ENCODE results near the gene CABLES2.
A peak's percentile ranks its signal among the peaks of the same experiment; 100 is the strongest.

Gene CABLES2

DNA sequence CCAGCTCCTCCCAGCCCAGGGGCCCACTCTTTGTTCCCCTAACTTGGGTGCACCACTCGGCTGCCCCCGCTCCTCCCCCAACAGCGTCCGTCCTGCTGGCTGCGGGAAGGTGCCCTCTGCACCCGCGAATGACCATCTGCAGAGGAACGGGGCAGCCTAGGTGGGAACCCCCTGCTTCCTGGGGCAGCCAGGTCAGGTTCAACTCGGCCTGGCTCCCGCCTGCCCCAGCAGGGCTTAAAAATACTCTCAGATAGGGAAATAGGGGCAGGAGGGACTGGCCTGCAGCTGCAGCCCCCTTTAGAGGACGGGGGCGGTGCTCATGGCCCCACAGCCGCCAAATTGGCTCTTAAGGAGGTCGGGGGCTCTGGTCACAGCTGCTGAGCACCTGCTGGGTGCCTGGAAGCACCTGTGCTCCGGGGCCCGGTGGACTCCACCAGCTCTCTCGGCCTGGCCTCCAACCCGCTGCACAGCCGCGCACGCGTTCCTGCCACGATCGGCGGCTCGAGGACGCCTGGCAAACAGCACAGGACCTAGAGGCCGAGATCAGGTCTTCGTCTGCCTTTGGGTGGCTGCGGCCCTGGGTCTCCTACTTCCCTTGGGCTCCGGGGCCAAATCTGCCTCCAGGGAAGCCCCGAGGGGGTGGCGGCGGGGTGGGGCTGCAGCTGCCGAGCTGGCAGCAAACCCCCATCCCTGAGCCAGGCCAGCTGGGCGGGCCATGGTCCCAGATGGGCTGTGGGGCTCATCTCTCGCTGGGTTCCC, 39.3 kb downstream of the CABLES2 start:
- H3K4me3 ChIP-seq (replicated peaks; ENCODE audit: low read depth, low read length): no peak overlapping the region
- no peak for DNase-seq (ENCODE audit: low read depth)
- TF ChIP-seq, protein P1, sequence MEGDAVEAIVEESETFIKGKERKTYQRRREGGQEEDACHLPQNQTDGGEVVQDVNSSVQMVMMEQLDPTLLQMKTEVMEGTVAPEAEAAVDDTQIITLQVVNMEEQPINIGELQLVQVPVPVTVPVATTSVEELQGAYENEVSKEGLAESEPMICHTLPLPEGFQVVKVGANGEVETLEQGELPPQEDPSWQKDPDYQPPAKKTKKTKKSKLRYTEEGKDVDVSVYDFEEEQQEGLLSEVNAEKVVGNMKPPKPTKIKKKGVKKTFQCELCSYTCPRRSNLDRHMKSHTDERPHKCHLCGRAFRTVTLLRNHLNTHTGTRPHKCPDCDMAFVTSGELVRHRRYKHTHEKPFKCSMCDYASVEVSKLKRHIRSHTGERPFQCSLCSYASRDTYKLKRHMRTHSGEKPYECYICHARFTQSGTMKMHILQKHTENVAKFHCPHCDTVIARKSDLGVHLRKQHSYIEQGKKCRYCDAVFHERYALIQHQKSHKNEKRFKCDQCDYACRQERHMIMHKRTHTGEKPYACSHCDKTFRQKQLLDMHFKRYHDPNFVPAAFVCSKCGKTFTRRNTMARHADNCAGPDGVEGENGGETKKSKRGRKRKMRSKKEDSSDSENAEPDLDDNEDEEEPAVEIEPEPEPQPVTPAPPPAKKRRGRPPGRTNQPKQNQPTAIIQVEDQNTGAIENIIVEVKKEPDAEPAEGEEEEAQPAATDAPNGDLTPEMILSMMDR (IDR thresholded peaks at IDR 0.05; ENCODE audit: low read length, missing control alignments): no peak

DNA sequence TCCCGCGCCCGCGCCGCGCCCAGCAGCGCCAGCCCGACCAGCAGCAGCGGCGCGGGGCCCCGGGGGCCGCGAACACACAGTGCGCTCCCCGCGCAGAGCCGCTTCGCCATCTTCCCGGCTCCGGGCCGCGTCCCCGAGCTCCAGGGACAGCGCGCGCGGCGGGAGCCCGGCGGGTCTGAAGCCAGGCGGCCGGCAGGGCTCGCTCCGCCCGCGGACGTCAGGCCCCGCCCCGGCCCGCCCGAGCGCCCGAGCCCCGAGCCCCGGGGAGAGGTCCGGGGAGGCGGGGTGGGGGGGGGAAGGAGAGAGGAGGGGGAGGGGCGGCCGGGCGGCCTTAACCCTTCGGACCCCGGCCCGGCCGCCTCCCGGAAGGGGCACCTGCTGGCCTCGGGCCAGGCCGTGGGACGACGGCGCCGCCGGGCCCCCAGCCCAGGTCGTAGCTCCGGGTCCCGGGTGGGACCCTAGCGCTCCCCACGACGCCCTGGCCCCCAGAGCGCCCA, 39.9 kb downstream of the CABLES2 start, which contains the start of gene LAMA5:
TSS of gene LAMA5 (minus strand) at position 177 of the 497 bp plus-strand sequence. CDS start at position 110, 67 bp downstream.
- H3K4me3 ChIP-seq (replicated peaks; ENCODE audit: low read depth, low read length): peak within 1 kb of the TSS; percentile 64
- TF ChIP-seq, protein P1 (IDR thresholded peaks at IDR 0.05; ENCODE audit: low read length, missing control alignments): no peak

DNA sequence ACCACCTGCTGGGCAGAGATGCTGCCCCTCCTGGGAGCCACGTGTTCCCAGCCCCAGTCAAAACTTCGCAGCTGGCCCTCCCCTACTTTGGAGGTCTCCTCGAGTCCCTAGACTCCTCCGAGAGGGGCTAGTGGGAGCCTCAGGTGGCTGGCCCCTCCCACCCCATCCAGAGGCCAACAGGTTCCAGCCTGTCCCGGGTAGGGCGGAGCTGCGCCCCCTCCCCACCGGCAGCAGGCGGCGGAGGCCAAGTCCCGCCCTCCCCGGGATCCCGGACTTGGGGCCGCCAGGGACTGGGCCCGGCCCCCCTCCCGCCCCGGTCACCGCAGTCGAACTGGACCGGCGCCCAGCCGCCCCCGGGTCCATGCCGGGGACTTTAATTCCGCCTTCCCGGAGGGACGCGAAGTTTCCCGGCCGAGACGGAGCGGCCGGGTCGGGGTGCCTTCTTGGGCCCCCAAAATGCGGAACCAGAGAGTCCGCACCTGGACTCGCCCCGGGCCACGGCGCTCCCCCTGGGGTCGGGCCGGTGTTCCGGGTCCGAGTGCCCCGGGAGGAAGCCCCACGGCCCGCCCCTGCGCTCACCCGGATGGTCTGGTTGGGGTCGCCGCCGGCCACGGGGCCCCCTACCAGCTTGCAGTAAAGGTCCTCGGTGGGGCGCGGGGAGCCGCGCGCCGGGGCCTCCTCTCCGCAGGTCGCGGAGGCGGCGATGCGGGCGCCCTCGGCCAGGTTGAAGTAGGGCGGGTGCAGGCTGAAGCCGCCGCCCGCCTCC, 40.5 kb downstream of the CABLES2 start:
- TF ChIP-seq, protein P1 (IDR thresholded peaks at IDR 0.05; ENCODE audit: low read length, missing control alignments): no peak
- DNase-seq (ENCODE audit: low read depth): no peak
- H3K4me3 ChIP-seq (replicated peaks; ENCODE audit: low read depth, low read length): peak overlapping the region; percentile 64

More for the DNA sequence above, 39.9 kb downstream of the CABLES2 start, which contains the start of gene LAMA5:
- no peak for DNase-seq (ENCODE audit: low read depth)

DNA sequence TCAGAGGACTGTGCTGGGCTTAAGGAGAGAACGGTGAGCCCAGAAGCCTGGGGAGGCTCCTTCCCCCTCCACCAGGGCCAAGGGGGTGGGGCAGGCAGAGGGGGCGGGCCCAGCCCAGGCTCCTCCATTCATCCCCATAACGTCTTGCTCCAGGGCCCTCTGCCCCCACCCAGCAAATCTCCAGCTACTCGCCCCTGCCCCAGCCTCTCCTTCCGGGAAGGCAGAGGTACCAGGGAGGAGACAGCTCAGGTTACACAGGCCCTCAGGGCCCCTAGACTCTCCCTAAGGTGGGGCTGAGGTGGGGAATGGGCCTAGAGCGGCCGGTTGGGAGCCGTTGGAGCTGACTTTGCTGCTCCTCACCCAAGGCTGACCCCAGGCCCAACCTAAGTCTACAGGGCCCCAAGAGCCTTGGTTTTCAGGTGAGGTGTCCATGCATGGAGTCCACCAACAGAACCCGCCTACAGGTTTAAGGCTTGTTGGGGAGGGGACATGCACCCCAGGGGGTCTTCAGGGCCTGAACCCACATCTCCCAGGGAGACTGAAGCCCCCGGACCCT, 41.2 kb downstream of the CABLES2 start:
- peak overlapping the region; percentile 64 for H3K4me3 ChIP-seq (replicated peaks; ENCODE audit: low read depth, low read length)
- no peak for DNase-seq (ENCODE audit: low read depth)
- TF ChIP-seq, protein P1 (IDR thresholded peaks at IDR 0.05; ENCODE audit: low read length, missing control alignments): no peak

DNA sequence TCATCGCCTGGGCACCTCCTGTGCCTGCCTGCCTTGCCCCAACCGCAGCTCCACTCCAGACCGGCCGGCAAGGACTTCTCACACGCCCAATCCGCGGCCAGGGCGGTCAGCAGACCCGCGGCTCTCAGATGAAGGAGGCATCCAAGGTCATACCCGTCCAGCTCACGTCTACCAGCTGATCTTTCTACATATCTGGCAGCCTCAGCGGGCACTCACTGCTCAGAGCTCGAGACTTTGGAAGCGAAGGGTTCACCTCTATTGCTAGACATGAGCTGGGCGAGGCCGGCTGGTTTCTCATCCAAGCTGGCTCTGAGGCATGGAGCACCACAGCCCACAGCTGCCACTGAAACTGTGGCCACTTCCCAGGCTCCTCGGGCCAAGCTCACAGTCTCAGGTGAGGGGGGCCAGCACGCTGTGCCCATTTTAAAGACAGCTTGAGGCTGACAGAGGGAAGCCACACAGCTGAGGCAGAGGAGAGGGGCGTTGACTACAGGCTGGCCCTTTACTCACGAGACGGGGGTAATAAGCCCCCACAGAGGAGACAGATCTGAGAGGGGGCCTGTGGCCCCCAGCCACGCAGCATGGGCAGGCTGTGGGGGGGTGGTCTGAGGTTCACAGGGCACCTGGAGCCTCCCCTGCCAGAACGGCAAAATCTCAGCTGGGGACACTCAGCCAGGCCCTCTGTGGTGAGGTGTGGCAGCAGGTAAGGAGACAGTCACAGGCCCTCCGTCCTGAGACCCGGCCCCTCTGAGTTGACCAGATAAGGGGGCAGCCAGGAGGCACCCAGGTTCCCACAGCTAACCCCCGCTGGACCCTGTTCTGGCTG, 42.0 kb downstream of the CABLES2 start:
- TF ChIP-seq, protein P1 (IDR thresholded peaks at IDR 0.05; ENCODE audit: low read length, missing control alignments): no peak
- H3K4me3 ChIP-seq (replicated peaks; ENCODE audit: low read depth, low read length): peak overlapping the region; percentile 64
- no peak for DNase-seq (ENCODE audit: low read depth)

Data from fibroblast of pulmonary artery (primary cell).